Adipocyte (in vitro differentiated cells): ENCODE data around the gene FUBP3.
"Not testable (repeated sequence)": the region's sequence is repeated elsewhere in the genome, so short reads cannot be mapped to it uniquely, and the experiment has no call there.

Experiments
- DNase-seq: peaks from one replicate; pipeline ENCODE4 v3.0.0-alpha.2; 2015; ENCODE audit warnings: low read depth
- H3K27me3 ChIP-seq: replicated peaks from 2 replicates; pipeline ENCODE4 v1.7.0; 2013; ENCODE audit warnings: mild to moderate bottlenecking, low read length, moderate library complexity; ENCODE audit not compliant: control insufficient read depth, insufficient read depth
- H3K36me3 ChIP-seq: 2 replicates; pipeline ENCODE4 v1.7.0; 2013; ENCODE audit warnings: low read length, mild to moderate bottlenecking, moderate library complexity; ENCODE audit not compliant: control insufficient read depth, insufficient read depth, severe bottlenecking
- H3K4me1 ChIP-seq: 2 replicates; pipeline ENCODE4 v1.7.0; 2013; ENCODE audit warnings: mild to moderate bottlenecking, low read length, moderate library complexity; ENCODE audit not compliant: control insufficient read depth, insufficient read depth
- H3K4me3 ChIP-seq: 2 replicates; pipeline ENCODE4 v1.7.0; 2013; ENCODE audit warnings: mild to moderate bottlenecking, low read length, moderate library complexity
- H3K9ac ChIP-seq: 2 replicates; pipeline ENCODE4 v1.7.0; 2013; ENCODE audit warnings: mild to moderate bottlenecking, low read length, moderate library complexity
- H3K9me3 ChIP-seq: 2 replicates; pipeline ENCODE4 v1.7.0; 2013; ENCODE audit warnings: mild to moderate bottlenecking, low read length, moderate library complexity; ENCODE audit not compliant: control insufficient read depth

FUBP3 gene

DNA sequence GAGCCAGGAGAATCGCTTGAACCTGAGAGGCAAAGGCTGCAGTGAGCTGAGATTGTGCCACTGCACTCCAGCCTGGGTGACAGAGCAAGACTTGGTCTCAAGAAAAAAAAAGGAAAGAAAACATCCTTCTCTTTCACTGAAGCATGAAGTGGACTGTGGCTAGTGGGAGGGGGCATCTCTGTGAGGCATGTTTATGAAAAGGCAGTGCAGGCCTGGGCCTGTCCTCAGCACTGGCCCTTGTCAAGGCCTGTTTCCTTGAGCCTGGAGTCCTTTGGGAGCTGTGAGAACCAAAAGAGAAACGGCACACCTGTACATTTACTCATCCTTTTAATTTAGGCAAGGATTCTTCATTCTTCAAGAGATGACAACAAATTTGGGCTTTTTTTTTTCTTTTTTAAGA, 18.3 kb upstream of the FUBP3 start:
- Histone ChIP-seq H3K27me3 (peaks cover 21% of the 10 kb centered on the region), H3K9me3 (no peaks in the 10 kb centered on the region), H3K9ac (no peak overlapping the region), H3K4me3 (no peak overlapping the region), H3K4me1 (no peaks in the 10 kb centered on the region), H3K36me3 (no peaks in the 10 kb centered on the region)
- DNase-seq = no peak

DNA sequence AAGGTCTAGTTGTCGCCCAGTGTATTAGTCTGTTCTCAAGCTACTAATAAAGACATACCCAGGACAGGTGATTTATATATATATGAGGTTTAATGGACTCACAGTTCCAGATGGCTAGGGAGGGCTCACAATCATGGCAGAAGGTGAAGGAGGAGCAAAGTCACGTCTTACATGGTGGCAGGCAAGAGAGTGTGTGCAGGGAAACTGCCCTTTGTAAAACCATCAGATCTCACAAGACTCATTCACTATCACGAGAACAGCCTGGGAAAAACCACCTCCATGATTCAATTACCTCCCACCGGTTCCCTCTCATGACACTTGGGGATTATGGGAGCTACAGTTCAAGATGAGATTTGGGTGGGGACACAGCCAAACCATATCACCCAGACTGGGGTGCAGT, 16.9 kb upstream of the FUBP3 start:
- H3K9ac ChIP-seq, H3K9me3 ChIP-seq, H3K4me1 ChIP-seq, H3K4me3 ChIP-seq, DNase-seq, H3K36me3 ChIP-seq: not testable (repeated sequence)
- H3K27me3 ChIP-seq = peaks cover 19% of the 10 kb centered on the region

GRCh38 chr9:130563797-130564196, 15.6 kb upstream of the FUBP3 start:
- Histone ChIP-seq H3K4me3 (no peak overlapping the region), H3K36me3 (no peaks in the 10 kb centered on the region), H3K9ac (no peak overlapping the region), H3K4me1 (no peaks in the 10 kb centered on the region), H3K27me3 (peaks cover 14% of the 10 kb centered on the region), H3K9me3 (no peaks in the 10 kb centered on the region)
- DNase-seq = no peak

DNA sequence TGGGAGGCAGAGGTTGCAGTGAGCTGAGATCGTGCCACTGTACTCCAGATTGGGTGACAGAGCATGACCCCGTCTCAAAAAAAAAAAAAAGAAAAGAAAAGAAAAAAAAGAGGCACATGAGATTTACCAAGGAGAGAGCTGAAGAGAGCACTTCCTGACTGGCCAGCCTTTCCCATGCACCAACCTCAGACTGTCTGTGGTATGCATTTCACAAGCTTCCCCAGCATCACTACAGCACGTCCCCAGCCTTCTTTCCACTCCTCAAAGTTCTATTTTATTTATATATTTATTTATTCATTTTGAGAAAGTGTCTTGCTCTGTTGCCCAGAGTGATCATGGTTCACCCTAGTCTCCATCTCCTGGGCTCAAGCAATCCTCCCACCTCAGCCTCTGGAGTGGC, 13.6 kb upstream of the FUBP3 start:
- Histone ChIP-seq H3K27me3 (peaks cover 6% of the 10 kb centered on the region), H3K9ac (no peak overlapping the region), H3K36me3 (no peaks in the 10 kb centered on the region), H3K9me3 (no peaks in the 10 kb centered on the region), H3K4me3 (no peak overlapping the region), H3K4me1 (no peaks in the 10 kb centered on the region)
- no peak for DNase-seq

GRCh38 chr9:130570208-130570607, 9.2 kb upstream of the FUBP3 start:
- H3K4me3 ChIP-seq = no peak overlapping the region
- no peak for DNase-seq
- no peaks in the 10 kb centered on the region for H3K36me3 ChIP-seq
- H3K9ac ChIP-seq = no peak overlapping the region
- H3K27me3 ChIP-seq = peaks cover 3% of the 10 kb centered on the region
- H3K4me1 ChIP-seq = no peaks in the 10 kb centered on the region
- no peaks in the 10 kb centered on the region for H3K9me3 ChIP-seq

GRCh38 chr9:130575514-130575913, 3.9 kb upstream of the FUBP3 start:
- Histone ChIP-seq H3K27me3 (no peaks in the 10 kb centered on the region), H3K36me3 (no peaks in the 10 kb centered on the region), H3K9me3 (no peaks in the 10 kb centered on the region), H3K9ac (no peak overlapping the region), H3K4me1 (peaks cover 13% of the 10 kb centered on the region), H3K4me3 (no peak overlapping the region)
- DNase-seq = no peak

GRCh38 chr9:130576176-130576575, 3.2 kb upstream of the FUBP3 start:
- Histone ChIP-seq H3K27me3 (no peaks in the 10 kb centered on the region), H3K4me1 (peaks cover 19% of the 10 kb centered on the region), H3K9me3 (no peaks in the 10 kb centered on the region), H3K4me3 (no peak overlapping the region), H3K9ac (no peak overlapping the region), H3K36me3 (peaks cover 4% of the 10 kb centered on the region)
- DNase-seq = no peak

DNA sequence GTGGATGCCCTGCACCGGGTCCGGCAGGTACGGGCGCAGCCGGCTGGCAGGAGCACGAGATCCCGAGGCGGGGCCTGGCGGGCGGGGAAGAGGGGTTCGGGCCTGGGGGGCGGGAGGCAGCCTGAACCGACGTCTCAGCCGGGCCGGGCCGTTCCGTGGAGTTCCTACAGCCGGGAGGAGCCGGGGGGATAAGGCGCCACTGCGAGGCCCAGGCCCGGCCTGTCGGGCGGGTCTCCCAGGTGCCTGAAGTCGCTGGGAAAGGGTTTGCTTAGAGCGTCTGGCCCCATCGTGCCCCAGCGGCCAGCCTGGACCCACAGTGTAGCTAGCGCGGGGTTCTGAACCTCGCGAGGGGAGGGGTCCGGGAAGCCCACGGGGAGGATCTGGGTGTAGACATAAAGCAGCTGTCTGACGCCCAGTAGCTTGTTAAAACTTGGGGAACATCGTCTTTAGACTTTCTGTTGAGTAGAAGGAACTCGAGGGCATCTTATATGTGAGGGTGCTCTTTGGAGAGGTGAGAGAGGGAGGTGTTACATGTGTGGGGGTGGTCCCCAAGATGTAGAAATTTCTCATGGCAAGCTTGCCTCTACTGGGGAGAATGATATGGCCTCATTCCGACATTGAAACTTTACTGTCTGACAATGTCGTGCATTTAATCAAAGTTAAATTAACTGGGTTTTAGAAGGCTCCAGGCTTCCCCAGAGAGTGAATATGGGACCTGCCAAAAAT, 524 bp downstream of the FUBP3 start:
- peak overlapping the region; percentile 99 for H3K9ac ChIP-seq
- DNase-seq = peak; percentile 53
- H3K4me1 ChIP-seq = peaks cover 19% of the 10 kb centered on the region
- H3K36me3 ChIP-seq = peaks cover 15% of the 10 kb centered on the region
- peak overlapping the region; percentile 100 for H3K4me3 ChIP-seq
- H3K9me3 ChIP-seq = no peaks in the 10 kb centered on the region
- H3K27me3 ChIP-seq = no peaks in the 10 kb centered on the region

GRCh38 chr9:130581766-130582165, 2.4 kb downstream of the FUBP3 start:
- Histone ChIP-seq H3K27me3 (no peaks in the 10 kb centered on the region), H3K36me3 (peaks cover 20% of the 10 kb centered on the region), H3K9me3 (no peaks in the 10 kb centered on the region), H3K4me1 (peaks cover 19% of the 10 kb centered on the region), H3K9ac (no peak overlapping the region), H3K4me3 (no peak overlapping the region)
- no peak for DNase-seq

GRCh38 chr9:130583271-130583670, 3.9 kb downstream of the FUBP3 start:
- H3K36me3 ChIP-seq = peaks cover 20% of the 10 kb centered on the region
- H3K9ac ChIP-seq = no peak overlapping the region
- no peaks in the 10 kb centered on the region for H3K9me3 ChIP-seq
- no peaks in the 10 kb centered on the region for H3K27me3 ChIP-seq
- DNase-seq = no peak
- no peak overlapping the region for H3K4me3 ChIP-seq
- peaks cover 16% of the 10 kb centered on the region for H3K4me1 ChIP-seq

GRCh38 chr9:130587921-130588320, 8.5 kb downstream of the FUBP3 start:
- Histone ChIP-seq H3K4me3 (no peak overlapping the region), H3K9me3 (no peaks in the 10 kb centered on the region), H3K4me1 (no peaks in the 10 kb centered on the region), H3K27me3 (no peaks in the 10 kb centered on the region), H3K9ac (no peak overlapping the region), H3K36me3 (peaks cover 17% of the 10 kb centered on the region)
- DNase-seq = no peak

GRCh38 chr9:130588416-130588815, 9.0 kb downstream of the FUBP3 start:
- Histone ChIP-seq H3K4me1 (no peaks in the 10 kb centered on the region), H3K36me3 (peaks cover 17% of the 10 kb centered on the region), H3K27me3 (no peaks in the 10 kb centered on the region), H3K4me3 (no peak overlapping the region), H3K9me3 (no peaks in the 10 kb centered on the region), H3K9ac (no peak overlapping the region)
- DNase-seq = no peak
